Measurements from ENCODE around the gene MPP4.

DNA sequence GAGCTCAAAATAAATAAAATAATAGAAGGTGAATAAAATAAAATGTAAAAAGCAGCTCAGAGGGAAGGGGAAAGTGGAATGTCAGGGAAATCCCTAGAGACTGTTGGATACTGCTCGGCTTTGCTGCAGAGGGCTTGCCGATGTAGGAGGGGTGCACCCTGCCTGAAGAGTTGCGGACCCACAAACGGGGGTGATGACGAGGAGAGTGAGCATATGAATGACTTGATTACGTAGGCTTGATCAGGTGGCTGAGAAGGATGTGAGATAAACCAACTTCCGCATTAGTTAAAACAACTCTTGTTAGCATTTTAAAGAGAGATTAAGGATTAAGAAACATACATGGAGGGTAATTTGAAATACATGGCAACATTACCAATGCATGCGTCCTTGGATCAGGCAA, 34.1 kb downstream of the MPP4 start:
- TF ChIP-seq, protein P1, sequence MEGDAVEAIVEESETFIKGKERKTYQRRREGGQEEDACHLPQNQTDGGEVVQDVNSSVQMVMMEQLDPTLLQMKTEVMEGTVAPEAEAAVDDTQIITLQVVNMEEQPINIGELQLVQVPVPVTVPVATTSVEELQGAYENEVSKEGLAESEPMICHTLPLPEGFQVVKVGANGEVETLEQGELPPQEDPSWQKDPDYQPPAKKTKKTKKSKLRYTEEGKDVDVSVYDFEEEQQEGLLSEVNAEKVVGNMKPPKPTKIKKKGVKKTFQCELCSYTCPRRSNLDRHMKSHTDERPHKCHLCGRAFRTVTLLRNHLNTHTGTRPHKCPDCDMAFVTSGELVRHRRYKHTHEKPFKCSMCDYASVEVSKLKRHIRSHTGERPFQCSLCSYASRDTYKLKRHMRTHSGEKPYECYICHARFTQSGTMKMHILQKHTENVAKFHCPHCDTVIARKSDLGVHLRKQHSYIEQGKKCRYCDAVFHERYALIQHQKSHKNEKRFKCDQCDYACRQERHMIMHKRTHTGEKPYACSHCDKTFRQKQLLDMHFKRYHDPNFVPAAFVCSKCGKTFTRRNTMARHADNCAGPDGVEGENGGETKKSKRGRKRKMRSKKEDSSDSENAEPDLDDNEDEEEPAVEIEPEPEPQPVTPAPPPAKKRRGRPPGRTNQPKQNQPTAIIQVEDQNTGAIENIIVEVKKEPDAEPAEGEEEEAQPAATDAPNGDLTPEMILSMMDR (IDR thresholded peaks at IDR 0.05; ENCODE audit: low read depth, low read length): no peak
- no peak for TF ChIP-seq EZH2phosphoT487 (IDR thresholded peaks at IDR 0.05; ENCODE audit: low read depth)
